Measurements from ENCODE around the gene KCNJ10.

KCNJ10 gene

DNA sequence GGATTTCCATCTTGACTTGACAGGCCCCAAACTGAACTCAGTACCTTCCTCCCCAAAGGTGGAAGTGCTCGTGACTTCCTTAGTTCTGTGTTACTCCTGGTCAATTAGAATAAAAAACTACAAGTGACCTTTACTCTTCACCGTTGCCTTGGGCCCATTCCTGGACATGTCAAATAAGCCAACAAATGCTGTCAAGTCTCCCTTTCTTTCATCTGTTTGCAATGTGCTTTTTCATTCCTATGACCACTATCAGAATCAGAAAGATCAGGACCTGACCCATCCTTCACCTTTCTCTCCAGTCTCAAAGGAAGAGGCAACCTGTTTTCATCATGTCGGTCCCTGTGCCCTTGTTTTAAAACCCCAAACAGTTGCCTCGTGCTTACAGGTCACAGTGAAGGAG lies 4.9 kb upstream of the KCNJ10 start:
- TF ChIP-seq POLR2AphosphoS5 (IDR thresholded peaks at IDR 0.05; ENCODE audit: low read depth, low read length) = no peak
- TF ChIP-seq TAF1 (IDR thresholded peaks at IDR 0.05; ENCODE audit: borderline replicate concordance, insufficient read depth, low read length) = no peak
- no peak for TF ChIP-seq SIN3A (IDR thresholded peaks at IDR 0.05; ENCODE audit: borderline replicate concordance, insufficient read depth, low read length)
- no peak for TF ChIP-seq FOXP2 (optimal IDR thresholded peaks at IDR 0.05; ENCODE audit: borderline replicate concordance, extremely low read depth, extremely low read length, insufficient read depth)

DNA sequence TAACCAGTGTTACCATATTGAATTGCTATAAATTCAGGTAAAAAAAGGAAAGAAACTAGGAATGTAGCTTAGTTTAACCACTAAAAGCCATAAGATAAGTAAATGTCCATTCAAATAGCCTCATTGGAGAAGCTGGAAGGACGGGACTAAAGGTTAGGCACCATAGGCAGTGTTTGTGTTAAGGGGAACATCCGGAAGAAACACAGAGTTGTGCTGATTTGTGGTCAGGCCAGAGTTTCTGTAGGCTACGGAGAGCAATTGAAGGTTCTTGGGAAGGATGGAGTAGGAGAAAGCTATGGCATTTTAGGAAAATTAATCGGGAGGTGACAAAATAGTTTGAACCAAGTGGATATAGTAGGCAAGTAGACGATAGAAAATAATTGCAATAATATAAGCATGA lies 1.3 kb upstream of the KCNJ10 start:
- no peak for TF ChIP-seq POLR2AphosphoS5 (IDR thresholded peaks at IDR 0.05; ENCODE audit: low read depth, low read length)
- TF ChIP-seq, protein P1, sequence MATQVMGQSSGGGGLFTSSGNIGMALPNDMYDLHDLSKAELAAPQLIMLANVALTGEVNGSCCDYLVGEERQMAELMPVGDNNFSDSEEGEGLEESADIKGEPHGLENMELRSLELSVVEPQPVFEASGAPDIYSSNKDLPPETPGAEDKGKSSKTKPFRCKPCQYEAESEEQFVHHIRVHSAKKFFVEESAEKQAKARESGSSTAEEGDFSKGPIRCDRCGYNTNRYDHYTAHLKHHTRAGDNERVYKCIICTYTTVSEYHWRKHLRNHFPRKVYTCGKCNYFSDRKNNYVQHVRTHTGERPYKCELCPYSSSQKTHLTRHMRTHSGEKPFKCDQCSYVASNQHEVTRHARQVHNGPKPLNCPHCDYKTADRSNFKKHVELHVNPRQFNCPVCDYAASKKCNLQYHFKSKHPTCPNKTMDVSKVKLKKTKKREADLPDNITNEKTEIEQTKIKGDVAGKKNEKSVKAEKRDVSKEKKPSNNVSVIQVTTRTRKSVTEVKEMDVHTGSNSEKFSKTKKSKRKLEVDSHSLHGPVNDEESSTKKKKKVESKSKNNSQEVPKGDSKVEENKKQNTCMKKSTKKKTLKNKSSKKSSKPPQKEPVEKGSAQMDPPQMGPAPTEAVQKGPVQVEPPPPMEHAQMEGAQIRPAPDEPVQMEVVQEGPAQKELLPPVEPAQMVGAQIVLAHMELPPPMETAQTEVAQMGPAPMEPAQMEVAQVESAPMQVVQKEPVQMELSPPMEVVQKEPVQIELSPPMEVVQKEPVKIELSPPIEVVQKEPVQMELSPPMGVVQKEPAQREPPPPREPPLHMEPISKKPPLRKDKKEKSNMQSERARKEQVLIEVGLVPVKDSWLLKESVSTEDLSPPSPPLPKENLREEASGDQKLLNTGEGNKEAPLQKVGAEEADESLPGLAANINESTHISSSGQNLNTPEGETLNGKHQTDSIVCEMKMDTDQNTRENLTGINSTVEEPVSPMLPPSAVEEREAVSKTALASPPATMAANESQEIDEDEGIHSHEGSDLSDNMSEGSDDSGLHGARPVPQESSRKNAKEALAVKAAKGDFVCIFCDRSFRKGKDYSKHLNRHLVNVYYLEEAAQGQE (IDR thresholded peaks at IDR 0.05; ENCODE audit: insufficient read depth in 1 of 2, low read depth in 2 of 2, low read length in 2 of 2) = no peak
- TF ChIP-seq SIN3A (IDR thresholded peaks at IDR 0.05; ENCODE audit: borderline replicate concordance, insufficient read depth, low read length) = no peak
- no peak for TF ChIP-seq FOXP2 (optimal IDR thresholded peaks at IDR 0.05; ENCODE audit: borderline replicate concordance, extremely low read depth, extremely low read length, insufficient read depth)

DNA sequence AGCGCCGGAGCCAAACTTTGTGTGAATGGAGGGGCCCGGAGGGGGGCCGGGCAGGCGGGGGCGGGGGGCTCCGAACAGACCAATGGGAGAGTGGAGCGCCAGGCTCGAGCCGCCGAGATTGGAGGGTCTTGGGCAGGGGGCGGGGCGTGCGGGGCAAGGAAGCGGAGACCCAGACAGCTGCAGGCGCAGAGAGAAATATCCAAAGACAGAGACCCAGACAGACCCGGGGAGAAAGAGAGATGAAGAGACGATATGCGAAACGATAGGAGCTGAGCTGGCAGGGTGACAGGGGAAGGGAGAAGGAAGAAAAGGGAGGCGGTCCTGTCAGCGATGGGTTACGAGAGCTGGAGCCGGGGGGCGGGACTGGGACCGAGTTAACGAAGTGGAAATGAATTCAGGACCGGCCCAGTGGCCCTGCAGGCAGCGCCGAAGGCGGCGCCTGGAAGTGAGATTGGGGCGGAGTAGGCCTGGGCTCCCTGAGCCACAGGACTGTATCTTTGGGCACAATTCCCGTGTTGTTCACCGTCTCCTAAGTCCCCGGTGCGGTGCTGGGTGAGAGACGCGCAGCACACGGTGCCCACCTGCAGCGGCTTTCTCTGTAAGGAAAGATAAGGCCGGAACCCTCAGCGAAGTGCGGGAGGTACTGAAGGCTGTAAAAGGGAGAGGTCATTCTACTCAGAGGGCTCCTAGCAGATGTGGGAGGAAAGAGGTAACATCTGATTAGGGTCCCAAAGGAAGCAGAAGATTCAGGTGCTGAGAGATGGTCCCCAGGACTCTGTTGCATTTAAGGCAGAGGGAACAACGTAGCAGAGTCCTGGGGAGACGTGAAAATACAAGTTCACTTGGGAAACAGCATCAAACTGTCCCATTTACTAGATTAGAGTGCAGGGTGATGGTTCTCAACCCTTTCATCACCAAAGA lies 543 bp upstream of the KCNJ10 start:
- TF ChIP-seq POLR2AphosphoS5 (IDR thresholded peaks at IDR 0.05; ENCODE audit: low read depth, low read length) (no peak), TAF1 (IDR thresholded peaks at IDR 0.05; ENCODE audit: borderline replicate concordance, insufficient read depth, low read length) (no peak), SIN3A (IDR thresholded peaks at IDR 0.05; ENCODE audit: borderline replicate concordance, insufficient read depth, low read length) (no peak), FOXP2 (optimal IDR thresholded peaks at IDR 0.05; ENCODE audit: borderline replicate concordance, extremely low read depth, extremely low read length, insufficient read depth) (no peak)
- TF ChIP-seq, protein P1 (IDR thresholded peaks at IDR 0.05; ENCODE audit: insufficient read depth in 1 of 2, low read depth in 2 of 2, low read length in 2 of 2) = no peak

DNA sequence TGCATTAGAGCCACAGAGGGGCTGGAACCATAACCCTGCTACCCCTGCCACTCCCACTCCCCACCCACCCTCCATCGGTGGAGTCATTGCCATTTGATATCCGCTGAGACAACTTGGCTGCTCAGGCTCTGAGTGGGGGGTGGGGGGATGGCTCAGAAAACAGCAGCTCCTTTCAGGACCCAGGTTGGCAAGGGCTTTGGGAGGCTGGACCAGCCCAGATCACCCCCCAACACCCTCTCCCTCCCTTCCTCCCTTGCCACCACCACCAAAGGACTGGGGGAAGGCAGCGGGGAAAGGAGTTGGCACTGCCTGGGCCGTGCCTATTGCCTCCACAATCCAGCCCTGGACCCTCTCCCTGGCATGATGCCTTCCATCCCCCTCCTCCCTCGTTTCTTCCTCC lies 1.7 kb downstream of the KCNJ10 start:
- TF ChIP-seq, protein P1 (IDR thresholded peaks at IDR 0.05; ENCODE audit: insufficient read depth in 1 of 2, low read depth in 2 of 2, low read length in 2 of 2) = no peak
- no peak for TF ChIP-seq SIN3A (IDR thresholded peaks at IDR 0.05; ENCODE audit: borderline replicate concordance, insufficient read depth, low read length)
- TF ChIP-seq TAF1 (IDR thresholded peaks at IDR 0.05; ENCODE audit: borderline replicate concordance, insufficient read depth, low read length) = no peak
- TF ChIP-seq FOXP2 (optimal IDR thresholded peaks at IDR 0.05; ENCODE audit: borderline replicate concordance, extremely low read depth, extremely low read length, insufficient read depth) = no peak
- TF ChIP-seq POLR2AphosphoS5 (IDR thresholded peaks at IDR 0.05; ENCODE audit: low read depth, low read length) = no peak

DNA sequence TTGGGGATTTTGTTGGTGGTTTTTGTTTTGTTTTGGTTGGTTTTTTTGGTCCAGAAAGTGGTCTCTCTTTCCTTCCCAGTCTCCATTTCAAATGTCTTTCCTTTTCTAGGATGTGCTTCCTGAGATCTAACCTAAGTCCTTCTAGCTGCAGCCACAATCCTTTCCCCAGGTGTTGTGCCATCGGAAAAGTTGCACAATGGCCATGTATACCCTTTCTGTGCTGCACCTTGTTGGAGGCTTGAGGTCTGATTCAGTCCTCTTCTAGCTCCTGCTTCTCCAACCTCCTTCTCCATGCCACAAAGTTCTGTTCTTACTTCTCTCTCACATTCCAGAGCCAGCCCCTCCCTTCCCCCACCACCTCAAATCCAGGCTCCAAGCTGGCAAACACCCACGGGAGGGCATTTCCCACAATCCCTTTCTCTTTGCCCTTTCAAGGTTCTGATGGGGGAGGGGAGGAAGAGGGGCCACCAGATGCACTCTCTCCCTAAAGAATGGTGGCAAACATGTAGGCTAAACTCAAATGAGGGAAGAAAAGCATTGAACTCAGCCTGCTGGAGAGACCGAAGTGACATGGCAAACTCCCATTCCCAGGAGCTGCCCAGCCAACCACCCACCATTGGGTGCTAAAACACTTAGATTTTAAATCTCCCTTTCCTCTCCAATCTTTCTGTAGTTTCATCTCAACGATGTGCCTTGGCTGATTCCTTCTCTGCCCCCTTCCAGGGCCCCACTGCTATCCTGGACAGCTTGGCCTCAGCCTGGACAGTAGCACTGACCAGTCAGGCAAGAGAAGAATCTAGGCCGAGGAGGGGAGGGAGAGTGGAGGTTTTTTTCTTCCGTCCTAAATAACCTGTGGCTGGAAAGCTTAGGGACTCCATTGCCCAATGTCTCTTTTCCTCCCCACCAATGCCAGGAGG lies 2.9 kb downstream of the KCNJ10 start:
- no peak for TF ChIP-seq FOXP2 (optimal IDR thresholded peaks at IDR 0.05; ENCODE audit: borderline replicate concordance, extremely low read depth, extremely low read length, insufficient read depth)
- TF ChIP-seq, protein P1 (IDR thresholded peaks at IDR 0.05; ENCODE audit: insufficient read depth in 1 of 2, low read depth in 2 of 2, low read length in 2 of 2) = no peak

Data from PFSK-1 (cell line).